Thyroid gland (tissue), 4 donors: Measurements from ENCODE around the gene GPHB5.

Experiments used
- CTCF ChIP-seq, 6 experiments: fragments of 200-600 bp in 3 of 6; fragments of 450-650 bp in 3 of 6; sonication (generic) in 3 of 6; IDR thresholded peaks; one replicate each; pipeline ENCODE4 v1.5.1; 2016 to 2019; ENCODE audit warnings: antibody characterized with exemption in 6 of 6, mild to moderate bottlenecking in 2 of 6, inconsistent platforms in 1 of 6, moderate library complexity in 1 of 6
- POLR2A ChIP-seq, 2 donors: fragments of 450-650 bp; IDR thresholded peaks; one replicate each; pipeline ENCODE4 v1.6.1; 2017; ENCODE audit warnings: antibody characterized with exemption in 2 of 2, mild to moderate bottlenecking in 2 of 2, moderate library complexity in 1 of 2

- TF ChIP-seq POLR2A (IDR thresholded peaks at IDR 0.05) (no peak), CTCF (IDR thresholded peaks at IDR 0.05) (no peak)
These were observed 43.1 kb downstream of the GPHB5 start for GRCh38 chr14:63275611-63276010.
